ENCODE results near the gene PTGER4.

GRCh38 chr5:40734986-40735385 lies 55.3 kb downstream of the PTGER4 start:
- TF ChIP-seq CTCF (IDR thresholded peaks at IDR 0.05) (no peak), EP300 (IDR thresholded peaks at IDR 0.05) (no peak), POLR2A (IDR thresholded peaks at IDR 0.05) (no peak)
